Hematopoietic multipotent progenitor cell treated with erythropoietin and hydrocortisone succinate and interleukin-3 and kit ligand, for 15 days (in vitro differentiated cells): ENCODE results near the gene CLP1.
A peak's percentile ranks its signal among the peaks of the same experiment; 100 is the strongest.
"Not testable (repeated sequence)": the region's sequence is repeated elsewhere in the genome, so short reads cannot be mapped to it uniquely, and the experiment has no call there.

Experiments
- DNase-seq: peaks from one replicate; pipeline ENCODE4 v3.0.0-alpha.2; 2015; ENCODE audit warnings: low spot score

Gene CLP1

GRCh38 chr11:57667117-57667735 is 9.7 kb downstream of the CLP1 start:
- peak; percentile 99 for DNase-seq

- peak; percentile 99 for DNase-seq
Observed at GRCh38 chr11:57667736-57668433, 10.3 kb downstream of the CLP1 start, which contains the start of gene ZDHHC5. Gene ZDHHC5, plus strand, starts transcription at chr11:57668114. Its CDS starts 4,977 bp downstream, at chr11:57673091.

GRCh38 chr11:57668434-57668782 is 10.8 kb downstream of the CLP1 start:
- DNase-seq, result peak; percentile 47

GRCh38 chr11:57674251-57674650 is 16.7 kb downstream of the CLP1 start:
- DNase-seq, result no peak

GRCh38 chr11:57675176-57675941 is 17.8 kb downstream of the CLP1 start:
- no peak for DNase-seq

GRCh38 chr11:57679396-57679795 is 21.8 kb downstream of the CLP1 start:
- DNase-seq, result no peak

- no peak for DNase-seq
Observed at GRCh38 chr11:57680552-57680874, 23.0 kb downstream of the CLP1 start.

- DNase-seq, result no peak
Observed at GRCh38 chr11:57681168-57681567, 23.6 kb downstream of the CLP1 start.

- not testable (repeated sequence) for DNase-seq
Observed at GRCh38 chr11:57690474-57690873, 32.9 kb downstream of the CLP1 start.

GRCh38 chr11:57698843-57699365 is 41.3 kb downstream of the CLP1 start:
- DNase-seq, result no peak

GRCh38 chr11:57699813-57700212 is 42.3 kb downstream of the CLP1 start:
- DNase-seq, result no peak

- DNase-seq, result no peak
Observed at GRCh38 chr11:57700425-57700824, 42.9 kb downstream of the CLP1 start.

- no peak for DNase-seq
Observed at GRCh38 chr11:57703341-57703740, 45.8 kb downstream of the CLP1 start.

GRCh38 chr11:57704932-57705331 is 47.4 kb downstream of the CLP1 start:
- DNase-seq, result no peak

GRCh38 chr11:57705432-57705831 is 47.9 kb downstream of the CLP1 start:
- DNase-seq, result not testable (repeated sequence)

GRCh38 chr11:57709802-57710367 is 52.3 kb downstream of the CLP1 start:
- no peak for DNase-seq
